HCT116 (cell line): Measurements from ENCODE around the gene TCEAL3.

Source experiments
- CTCF ChIP-seq, 3 experiments: fragments of 200-600 bp in 1 of 3; sonication (generic) in 1 of 3; IDR thresholded peaks in 2 of 3; conservative IDR thresholded peaks in 1 of 3; 2 replicates each; pipeline ENCODE4 v1.5.1; 2012 to 2017; ENCODE audit warnings: low read depth in 2 of 3, low read length in 2 of 3, antibody characterized with exemption in 1 of 3, borderline replicate concordance in 1 of 3, control low read depth in 1 of 3, mild to moderate bottlenecking in 1 of 3, mixed read lengths in 1 of 3, mixed run types in 1 of 3, moderate library complexity in 1 of 3; ENCODE audit not compliant: insufficient read depth in 1 of 3
- JUND ChIP-seq: IDR thresholded peaks from 2 replicates; pipeline ENCODE4 v1.6.1; 2012
- POLR2A ChIP-seq: IDR thresholded peaks from 2 replicates; pipeline ENCODE4 v1.7.0; 2011; ENCODE audit warnings: borderline replicate concordance; ENCODE audit not compliant: insufficient read depth, insufficient read length; ENCODE audit errors: extremely low read depth
- POLR2AphosphoS5 ChIP-seq: IDR thresholded peaks from 2 replicates; pipeline ENCODE4 v1.6.1; 2011; ENCODE audit warnings: mild to moderate bottlenecking, low read depth, low read length, moderate library complexity
- RAD21 ChIP-seq: IDR thresholded peaks from 2 replicates; pipeline ENCODE4 v1.6.1; 2012; ENCODE audit warnings: low read depth, mild to moderate bottlenecking
- SIN3A ChIP-seq: IDR thresholded peaks from 2 replicates; pipeline ENCODE4 v1.6.1; 2012; ENCODE audit warnings: low read depth

DNA sequence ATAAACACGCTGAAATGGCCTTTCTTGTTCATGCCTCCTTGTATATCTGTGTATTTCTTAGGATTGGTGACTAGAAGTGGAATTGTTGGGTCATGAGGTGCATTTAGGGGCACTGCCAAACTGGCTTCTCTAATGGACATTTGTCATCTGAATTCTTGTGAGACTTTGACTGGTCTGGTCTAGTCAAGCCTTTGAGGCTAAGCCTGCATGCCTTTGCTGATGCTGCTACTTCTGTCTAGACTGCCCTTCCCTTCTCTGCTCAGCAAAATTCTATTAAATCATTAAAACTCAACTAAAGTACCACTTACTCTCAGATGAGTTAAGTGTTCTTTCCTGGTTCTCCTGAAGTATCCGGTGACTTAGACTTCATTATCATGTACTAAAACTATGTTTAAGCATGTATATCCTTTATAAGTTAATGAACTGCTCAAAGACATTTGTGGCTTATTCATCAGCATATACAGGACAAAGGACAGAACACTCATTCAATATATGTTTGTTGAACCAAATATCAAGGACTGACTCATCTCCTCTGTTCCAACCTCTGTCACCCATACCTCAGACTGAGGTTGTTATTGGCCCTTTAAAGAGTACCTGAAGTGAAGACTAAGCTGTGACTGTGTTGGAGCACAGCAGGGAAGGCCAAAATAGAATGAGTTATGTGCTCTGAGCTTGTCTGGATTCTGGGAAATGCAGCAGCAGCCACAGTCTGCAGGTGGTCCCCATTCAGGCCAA lies 30.0 kb downstream of the TCEAL3 start:
- TF ChIP-seq JUND = no peak
- TF ChIP-seq SIN3A = no peak
- no peak for TF ChIP-seq POLR2A
- no peak for TF ChIP-seq RAD21
- no peak for TF ChIP-seq CTCF (IDR thresholded peaks at IDR 0.05 in 2 of 3, conservative IDR thresholded peaks at IDR 0.05 in 1 of 3; ENCODE audit: borderline replicate concordance in 1 of 3, insufficient read depth in 1 of 3, low read depth in 2 of 3, low read length in 2 of 3)
- TF ChIP-seq POLR2AphosphoS5 = no peak
